Inferior parietal cortex (tissue), 1 donor: ENCODE measurements around the gene ABR.
"Not testable (repeated sequence)": the region's sequence is repeated elsewhere in the genome, so short reads cannot be mapped to it uniquely, and the experiment has no call there.

Experiments used
- DNase-seq: peaks from one replicate; pipeline ENCODE4 v3.0.0-alpha.2; 2016; ENCODE audit errors: extremely low spot score

ABR gene

GRCh38 chr17:1095090-1095852, 84.5 kb downstream of the ABR start:
- DNase-seq, result no peak

GRCh38 chr17:1094591-1094990, 85.2 kb downstream of the ABR start:
- DNase-seq, result no peak

- DNase-seq, result no peak
Observed at GRCh38 chr17:1091900-1092299, 87.9 kb downstream of the ABR start.

GRCh38 chr17:1091190-1091534, 88.6 kb downstream of the ABR start:
- no peak for DNase-seq

- no peak for DNase-seq
Observed at GRCh38 chr17:1090465-1091189, 89.2 kb downstream of the ABR start.

GRCh38 chr17:1089915-1090314, 89.9 kb downstream of the ABR start:
- no peak for DNase-seq

GRCh38 chr17:1087381-1088241, 92.2 kb downstream of the ABR start:
- DNase-seq, result no peak

GRCh38 chr17:1083451-1084187, 96.2 kb downstream of the ABR start:
- DNase-seq, result no peak

GRCh38 chr17:1082579-1082978, 97.2 kb downstream of the ABR start:
- DNase-seq, result no peak

GRCh38 chr17:1078831-1079561, 100.8 kb downstream of the ABR start:
- no peak for DNase-seq

- no peak for DNase-seq
Observed at GRCh38 chr17:1077986-1078711, 101.6 kb downstream of the ABR start.

GRCh38 chr17:1077581-1077985, 102.2 kb downstream of the ABR start:
- DNase-seq, result no peak

- no peak for DNase-seq
Observed at GRCh38 chr17:1076982-1077302, 102.8 kb downstream of the ABR start.

GRCh38 chr17:1076299-1076981, 103.3 kb downstream of the ABR start:
- DNase-seq, result no peak

GRCh38 chr17:1074886-1075605, 104.7 kb downstream of the ABR start:
- DNase-seq, result no peak

- DNase-seq, result not testable (repeated sequence)
Observed at GRCh38 chr17:1073963-1074625, 105.7 kb downstream of the ABR start.

GRCh38 chr17:1073241-1073962, 106.4 kb downstream of the ABR start:
- no peak for DNase-seq

- DNase-seq, result no peak
Observed at GRCh38 chr17:1072551-1072961, 107.2 kb downstream of the ABR start.
